ENCODE results near the gene BIN1. TPM values are rescaled to one million over a fixed set of nuclear protein-coding genes. Genes with fewer than 3 reads are reported as not detected.

BIN1 gene
- total RNA-seq, 1 donor from 2014 or later = 33.4 TPM

- no peak overlapping the region for H3K4me3 ChIP-seq
- H3K9me3 ChIP-seq = no peaks in the 10 kb centered on the region
- TF ChIP-seq CTCF (IDR thresholded peaks at IDR 0.05) = no peak
- ATAC-seq (no peak), DNase-seq (no peak)
- H3K4me1 ChIP-seq = no peaks in the 10 kb centered on the region
- no peaks in the 10 kb centered on the region for H3K36me3 ChIP-seq
- H3K27me3 ChIP-seq = peaks cover 4% of the 10 kb centered on the region
- intact Hi-C loops (cut with DNase I) = no loop called here
- no peak overlapping the region for H3K27ac ChIP-seq
Measured at GRCh38 chr2:127017548-127017947, 89.4 kb downstream of the BIN1 start.

- ATAC-seq (no peak), DNase-seq (no peak)
- Histone ChIP-seq H3K27me3 (peaks cover 4% of the 10 kb centered on the region), H3K4me3 (no peak overlapping the region), H3K9me3 (no peaks in the 10 kb centered on the region), H3K36me3 (no peaks in the 10 kb centered on the region), H3K4me1 (no peaks in the 10 kb centered on the region), H3K27ac (no peak overlapping the region)
- no peak for TF ChIP-seq CTCF (IDR thresholded peaks at IDR 0.05)
- intact Hi-C loops (cut with DNase I) = no loop called here
Measured at GRCh38 chr2:127016329-127016728, 90.6 kb downstream of the BIN1 start.

- TF ChIP-seq CTCF (IDR thresholded peaks at IDR 0.05) = no peak
- H3K4me1 ChIP-seq = no peaks in the 10 kb centered on the region
- H3K36me3 ChIP-seq = no peaks in the 10 kb centered on the region
- intact Hi-C loops (cut with DNase I) = no loop called here
- H3K4me3 ChIP-seq = no peak overlapping the region
- H3K9me3 ChIP-seq = no peaks in the 10 kb centered on the region
- H3K27ac ChIP-seq = no peak overlapping the region
- DNase-seq = no peak
- no peak for ATAC-seq
- peaks cover 4% of the 10 kb centered on the region for H3K27me3 ChIP-seq
Measured at GRCh38 chr2:127015106-127015910, 91.6 kb downstream of the BIN1 start.

- Histone ChIP-seq H3K9me3 (no peaks in the 10 kb centered on the region), H3K4me1 (no peaks in the 10 kb centered on the region), H3K36me3 (no peaks in the 10 kb centered on the region), H3K4me3 (no peak overlapping the region), H3K27me3 (peaks cover 4% of the 10 kb centered on the region), H3K27ac (no peak overlapping the region)
- TF ChIP-seq CTCF (IDR thresholded peaks at IDR 0.05) = no peak
- intact Hi-C loops (cut with DNase I) = no loop called here
- ATAC-seq (no peak), DNase-seq (no peak)
Measured at GRCh38 chr2:127014630-127015029, 92.3 kb downstream of the BIN1 start.

GRCh38 chr2:127014224-127014623 is 92.7 kb downstream of the BIN1 start:
- no peak overlapping the region for H3K4me3 ChIP-seq
- no peak for DNase-seq
- H3K9me3 ChIP-seq = no peaks in the 10 kb centered on the region
- ATAC-seq = no peak
- intact Hi-C loops (cut with DNase I) = no loop called here
- no peak overlapping the region for H3K27ac ChIP-seq
- TF ChIP-seq CTCF (IDR thresholded peaks at IDR 0.05) = no peak
- H3K36me3 ChIP-seq = no peaks in the 10 kb centered on the region
- H3K27me3 ChIP-seq = peaks cover 4% of the 10 kb centered on the region
- no peaks in the 10 kb centered on the region for H3K4me1 ChIP-seq
